A172 (cell line): ENCODE results near the gene THOC3. TPM values are rescaled to one million over a fixed set of nuclear protein-coding genes. Genes with fewer than 3 reads are reported as not detected.
"Not testable (repeated sequence)": the region's sequence is repeated elsewhere in the genome, so short reads cannot be mapped to it uniquely, and the experiment has no call there.

Experiments
- DNase-seq: peaks from one replicate; pipeline ENCODE4 v3.0.0-alpha.2; 2015; ENCODE audit warnings: low spot score
- total RNA-seq: library from RNA; depleted of rRNA; stranded (reverse); fragments of >200 nt; shearing (Covaris generic); gene quantifications from 2 replicates; pipeline ENCODE4 v1.2.3, GENCODE V29; 2014; rRNA removed

The THOC3 gene, protein sequence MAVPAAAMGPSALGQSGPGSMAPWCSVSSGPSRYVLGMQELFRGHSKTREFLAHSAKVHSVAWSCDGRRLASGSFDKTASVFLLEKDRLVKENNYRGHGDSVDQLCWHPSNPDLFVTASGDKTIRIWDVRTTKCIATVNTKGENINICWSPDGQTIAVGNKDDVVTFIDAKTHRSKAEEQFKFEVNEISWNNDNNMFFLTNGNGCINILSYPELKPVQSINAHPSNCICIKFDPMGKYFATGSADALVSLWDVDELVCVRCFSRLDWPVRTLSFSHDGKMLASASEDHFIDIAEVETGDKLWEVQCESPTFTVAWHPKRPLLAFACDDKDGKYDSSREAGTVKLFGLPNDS
- 111 TPM in 2 replicates for total RNA-seq

DNA sequence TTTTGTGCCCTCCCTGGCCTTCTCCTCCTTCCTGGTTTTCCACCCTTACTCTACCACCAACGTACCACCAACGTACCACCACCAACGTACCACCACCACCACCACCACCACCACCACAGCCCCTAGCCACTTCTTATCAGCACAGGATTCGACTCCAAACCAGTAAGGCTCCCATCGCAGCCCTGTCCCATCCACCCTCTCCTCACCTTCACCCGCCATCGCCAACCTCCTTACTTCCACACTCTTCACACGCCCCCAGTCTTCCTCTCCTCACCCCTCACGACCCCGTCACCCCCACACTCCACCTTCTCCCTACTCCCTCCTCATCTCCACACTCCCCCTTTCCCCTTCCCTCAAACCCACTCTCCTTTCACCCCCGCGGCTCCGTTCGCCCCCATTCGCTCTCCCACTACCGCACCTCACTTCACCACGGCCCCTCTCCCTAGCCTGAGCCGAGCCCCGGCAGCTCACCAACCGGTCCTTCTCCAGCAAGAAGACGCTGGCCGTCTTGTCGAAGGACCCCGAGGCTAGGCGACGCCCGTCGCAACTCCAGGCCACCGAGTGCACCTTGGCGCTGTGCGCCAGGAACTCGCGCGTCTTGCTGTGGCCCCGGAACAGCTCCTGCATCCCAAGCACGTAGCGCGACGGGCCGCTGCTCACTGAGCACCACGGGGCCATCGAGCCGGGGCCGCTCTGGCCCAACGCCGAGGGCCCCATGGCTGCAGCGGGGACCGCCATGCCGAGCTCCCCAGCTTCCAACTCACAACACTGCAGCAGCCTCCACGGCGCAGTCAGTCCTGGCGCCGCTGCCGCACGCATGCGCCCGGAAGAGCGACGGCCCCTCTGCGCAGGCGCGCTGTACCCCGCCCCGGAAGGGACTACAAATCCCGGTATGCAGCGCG, at the start of gene THOC3:
Gene THOC3 (minus strand): TSS at position 845 of the 902 bp plus-strand sequence. CDS start 107 bp downstream, at position 738.
- peak; percentile 59 for DNase-seq

- not testable (repeated sequence) for DNase-seq
Measured at GRCh38 chr5:176017324-176017723, 49.2 kb upstream of the THOC3 start.

GRCh38 chr5:176014360-176014759, 46.2 kb upstream of the THOC3 start:
- DNase-seq, result not testable (repeated sequence)

DNA sequence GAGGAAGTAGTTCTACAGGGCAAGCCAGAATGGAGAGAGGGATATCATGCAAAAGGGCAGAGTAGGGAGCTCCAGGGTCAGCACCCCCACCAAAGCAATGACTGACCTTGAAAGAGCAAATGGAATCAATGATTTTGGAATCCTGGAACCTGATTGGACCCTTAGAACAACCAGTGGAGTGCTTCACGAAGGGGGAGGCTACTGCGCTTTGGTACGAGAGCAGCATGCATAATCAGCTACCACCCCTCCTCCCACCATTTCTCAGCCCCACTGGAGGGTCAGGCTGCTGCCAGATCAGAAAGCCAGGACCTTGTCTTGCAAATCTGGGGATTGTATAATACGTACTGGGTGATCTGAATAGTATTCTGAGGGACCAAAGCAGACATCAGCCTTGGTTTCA, 43.0 kb upstream of the THOC3 start:
- not testable (repeated sequence) for DNase-seq

- not testable (repeated sequence) for DNase-seq
Measured at GRCh38 chr5:176010202-176010601, 42.1 kb upstream of the THOC3 start.

DNA sequence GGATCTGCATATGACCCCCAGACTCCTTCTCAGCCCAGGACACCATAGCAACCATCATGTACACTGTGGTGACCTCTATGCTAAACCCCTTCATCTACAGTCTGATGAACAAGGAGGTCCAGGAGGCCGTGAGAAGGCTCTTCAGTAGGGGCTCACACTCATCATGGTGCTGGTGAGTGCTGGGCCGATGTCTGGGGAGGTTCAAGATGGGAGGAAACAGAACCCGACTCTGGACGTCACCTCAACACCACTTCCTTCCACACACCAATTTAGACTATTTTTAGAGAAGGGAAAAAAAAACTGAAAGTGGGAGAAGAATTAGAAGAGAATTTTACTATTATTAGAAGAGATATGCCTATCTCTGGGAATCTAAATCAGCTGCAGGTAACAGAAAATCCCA, 39.1 kb upstream of the THOC3 start:
- DNase-seq, result not testable (repeated sequence)

DNA sequence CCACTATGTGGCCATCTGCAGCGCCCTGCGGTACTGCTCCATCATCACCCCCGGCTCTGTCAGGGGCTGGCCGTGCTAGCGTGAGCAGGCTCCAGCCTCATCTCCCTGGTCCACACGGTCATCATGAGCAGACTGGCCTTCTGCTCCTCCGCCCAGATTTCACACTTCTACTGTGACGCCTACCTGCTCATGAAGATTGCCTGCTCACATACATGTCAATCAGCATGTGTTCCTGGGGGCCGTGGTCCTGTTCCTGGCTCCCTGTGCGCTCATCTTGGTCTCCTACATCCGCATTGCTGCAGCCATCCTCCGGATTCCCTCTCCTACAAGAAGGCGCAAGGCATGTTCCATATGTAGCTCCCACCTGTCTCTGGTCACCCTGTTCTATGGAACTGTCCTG, 38.7 kb upstream of the THOC3 start:
- DNase-seq, result not testable (repeated sequence)

- not testable (repeated sequence) for DNase-seq
Measured at GRCh38 chr5:175997979-175998378, 29.9 kb upstream of the THOC3 start.

GRCh38 chr5:175997495-175997894, 29.4 kb upstream of the THOC3 start:
- not testable (repeated sequence) for DNase-seq

GRCh38 chr5:175996791-175997190, 28.7 kb upstream of the THOC3 start:
- not testable (repeated sequence) for DNase-seq

DNA sequence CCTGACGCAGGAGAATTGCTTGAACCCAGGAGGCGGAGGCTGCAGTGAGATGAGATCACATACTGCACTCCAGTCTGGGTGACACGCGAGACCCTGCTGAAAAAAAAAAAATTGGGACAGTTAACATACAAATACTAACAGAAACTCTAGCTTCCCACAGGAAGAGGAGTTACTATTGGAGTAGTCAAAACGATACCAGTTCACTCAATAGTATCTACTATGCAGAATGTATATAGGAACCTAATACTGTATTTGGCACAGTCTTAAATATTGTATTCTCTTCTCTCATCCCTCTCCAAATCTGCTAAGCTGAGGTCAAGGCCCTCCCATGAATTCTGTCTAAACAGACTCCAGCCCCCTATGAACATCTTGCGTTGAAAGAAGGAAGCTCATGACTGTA, 27.4 kb upstream of the THOC3 start:
- DNase-seq, result not testable (repeated sequence)

- DNase-seq, result not testable (repeated sequence)
Measured at GRCh38 chr5:175979371-175979995, 11.4 kb upstream of the THOC3 start.

GRCh38 chr5:175968381-175968780, 266 bp upstream of the THOC3 start:
- DNase-seq, result not testable (repeated sequence)

- not testable (repeated sequence) for DNase-seq
Measured at GRCh38 chr5:175962329-175962728, 5.8 kb downstream of the THOC3 start.

DNA sequence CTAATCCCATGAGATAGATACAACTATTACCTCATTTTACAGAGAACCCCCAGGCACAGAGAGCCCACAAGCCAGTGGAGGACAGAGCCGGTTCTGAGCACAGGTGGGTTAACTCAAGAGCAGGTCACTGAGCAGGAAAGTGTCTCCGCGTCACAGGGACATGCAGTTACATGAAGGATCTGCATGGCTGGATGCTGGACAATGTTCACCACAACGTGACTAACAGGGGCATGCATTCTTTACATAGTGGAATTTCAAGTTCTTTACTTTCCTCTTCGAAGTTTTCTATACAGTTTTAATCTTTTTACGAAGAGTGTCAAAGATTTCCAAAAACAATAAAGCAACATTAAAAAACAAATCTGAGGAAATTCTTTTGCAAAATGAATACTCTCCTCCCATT, 7.9 kb downstream of the THOC3 start:
- DNase-seq, result not testable (repeated sequence)

GRCh38 chr5:175958515-175958914, 9.6 kb downstream of the THOC3 start:
- DNase-seq, result not testable (repeated sequence)

DNA sequence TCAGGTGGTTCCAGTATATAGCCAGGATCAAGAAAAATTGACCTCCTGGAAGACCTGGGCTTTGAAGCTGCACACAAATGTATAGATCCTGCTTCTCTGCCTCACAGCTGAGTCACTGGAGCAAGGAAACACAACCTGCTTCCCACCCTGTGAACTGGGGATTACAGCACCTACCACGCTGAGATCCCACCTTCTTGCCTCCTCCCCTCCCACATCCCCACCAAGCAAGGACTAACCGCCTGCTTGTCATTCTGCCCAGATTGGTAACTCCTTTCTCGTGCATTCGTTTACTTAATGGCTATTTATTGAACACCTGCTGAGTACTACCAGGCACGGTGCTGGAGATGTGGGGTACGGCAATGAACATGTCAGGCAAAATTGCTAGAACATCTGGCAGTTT, 14.0 kb downstream of the THOC3 start:
- not testable (repeated sequence) for DNase-seq

DNA sequence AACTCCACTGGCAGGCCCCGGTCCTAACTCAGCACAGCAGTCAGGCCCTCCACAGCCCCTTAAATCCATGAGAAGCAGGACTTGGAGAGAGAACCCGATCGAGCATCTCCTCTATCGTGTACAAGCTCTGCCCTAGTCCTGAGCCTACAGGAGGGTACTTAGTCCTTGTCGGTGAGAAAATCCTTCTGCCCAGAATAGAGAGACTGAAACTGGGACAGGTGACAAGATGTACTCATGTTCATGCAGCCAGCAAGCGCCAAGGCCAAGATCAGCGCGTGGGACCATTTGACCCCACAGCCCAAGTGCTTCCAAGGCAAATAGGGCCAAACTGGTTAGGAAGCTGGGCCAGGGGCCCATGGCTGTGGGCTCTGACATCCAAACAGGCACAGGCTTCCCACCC, 15.3 kb downstream of the THOC3 start:
- not testable (repeated sequence) for DNase-seq

- DNase-seq, result not testable (repeated sequence)
Measured at GRCh38 chr5:175951339-175951969, 16.7 kb downstream of the THOC3 start.

DNA sequence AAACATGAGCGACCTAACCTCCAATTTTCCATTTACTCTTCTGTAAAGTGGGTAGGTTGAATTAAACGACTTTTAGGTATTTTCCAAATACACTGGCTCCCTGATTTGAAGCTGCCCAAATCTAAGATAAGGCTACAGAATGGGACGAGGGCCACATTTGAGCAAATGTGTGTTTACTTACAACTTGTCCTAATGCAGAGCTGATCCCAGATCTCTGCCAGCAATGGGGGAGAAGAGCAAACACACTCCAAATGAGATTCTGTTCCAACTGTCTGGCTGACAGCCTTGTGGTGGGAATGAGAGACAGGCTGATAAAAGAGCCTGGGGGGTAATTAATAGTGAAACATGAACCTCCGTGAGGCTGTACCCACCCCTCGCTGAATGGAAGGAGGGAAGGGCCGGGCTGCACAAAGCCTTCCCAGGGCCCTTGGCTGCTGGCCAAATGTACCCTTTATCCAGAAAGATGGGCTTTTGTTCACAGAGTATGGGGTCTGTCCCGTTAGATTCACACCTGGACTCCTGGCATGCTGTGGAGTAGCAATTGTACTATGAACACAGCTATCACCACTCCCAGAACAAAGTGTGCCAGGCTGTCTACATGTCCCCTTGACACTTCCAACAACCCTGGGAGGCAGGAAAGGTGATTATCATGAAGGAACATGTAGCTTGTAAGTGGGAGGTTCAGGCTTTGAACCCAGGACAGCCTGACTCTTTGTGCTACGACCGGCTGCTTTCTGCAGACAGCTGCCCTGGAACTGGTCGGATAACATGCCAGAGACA, 19.6 kb downstream of the THOC3 start:
- DNase-seq, result not testable (repeated sequence)

GRCh38 chr5:175943253-175943652, 24.9 kb downstream of the THOC3 start:
- not testable (repeated sequence) for DNase-seq
